Measurements from ENCODE around the gene TLR9.

Gene TLR9

GRCh38 chr3:52232279-52233107 lies 7.0 kb upstream of the TLR9 start:
- no peak for DNase-seq (ENCODE audit: low spot score)

- DNase-seq (ENCODE audit: low spot score) = peak; percentile 69
Observed at GRCh38 chr3:52231502-52232278, 6.2 kb upstream of the TLR9 start.

GRCh38 chr3:52230889-52231499 lies 5.5 kb upstream of the TLR9 start:
- no peak for DNase-seq (ENCODE audit: low spot score)

GRCh38 chr3:52230461-52230860 lies 5.0 kb upstream of the TLR9 start:
- DNase-seq (ENCODE audit: low spot score) = no peak

GRCh38 chr3:52229656-52230055 lies 4.2 kb upstream of the TLR9 start:
- no peak for DNase-seq (ENCODE audit: low spot score)

- DNase-seq (ENCODE audit: low spot score) = no peak
Observed at GRCh38 chr3:52228751-52229291, 3.4 kb upstream of the TLR9 start.

- DNase-seq (ENCODE audit: low spot score) = no peak
Observed at GRCh38 chr3:52228266-52228665, 2.8 kb upstream of the TLR9 start.

GRCh38 chr3:52227766-52228165 lies 2.3 kb upstream of the TLR9 start:
- no peak for DNase-seq (ENCODE audit: low spot score)

GRCh38 chr3:52227117-52227516 lies 1.7 kb upstream of the TLR9 start:
- DNase-seq (ENCODE audit: low spot score) = no peak

GRCh38 chr3:52226229-52226817 lies 878 bp upstream of the TLR9 start:
- DNase-seq (ENCODE audit: low spot score) = peak; percentile 62

GRCh38 chr3:52223449-52224408 lies 1.7 kb downstream of the TLR9 start:
- DNase-seq (ENCODE audit: low spot score) = no peak

- DNase-seq (ENCODE audit: low spot score) = no peak
Observed at GRCh38 chr3:52222319-52223221, 2.9 kb downstream of the TLR9 start.

- DNase-seq (ENCODE audit: low spot score) = no peak
Observed at GRCh38 chr3:52221563-52222318, 3.7 kb downstream of the TLR9 start.

- no peak for DNase-seq (ENCODE audit: low spot score)
Observed at GRCh38 chr3:52221141-52221562, 4.3 kb downstream of the TLR9 start.

- peak; percentile 73 for DNase-seq (ENCODE audit: low spot score)
Observed at GRCh38 chr3:52220380-52221026, 4.9 kb downstream of the TLR9 start.

GRCh38 chr3:52218937-52219650 lies 6.4 kb downstream of the TLR9 start:
- no peak for DNase-seq (ENCODE audit: low spot score)

- DNase-seq (ENCODE audit: low spot score) = no peak
Observed at GRCh38 chr3:52218454-52218853, 7.0 kb downstream of the TLR9 start.

- DNase-seq (ENCODE audit: low spot score) = no peak
Observed at GRCh38 chr3:52218026-52218425, 7.4 kb downstream of the TLR9 start.

Measured in NAMALWA (cell line).